ENCODE results near the gene SIK3.

SIK3 gene

GRCh38 chr11:116888024-116888423 is 210.2 kb downstream of the SIK3 start:
- no peak for DNase-seq

- no peak for DNase-seq
These were observed 212.1 kb downstream of the SIK3 start for GRCh38 chr11:116885951-116886655.

- no peak for DNase-seq
These were observed 215.8 kb downstream of the SIK3 start for GRCh38 chr11:116882386-116882785.

- no peak for DNase-seq
These were observed 217.1 kb downstream of the SIK3 start for GRCh38 chr11:116881143-116881542.

- peak in 1 of 2 experiments; percentile 21 for DNase-seq
These were observed 218.2 kb downstream of the SIK3 start for GRCh38 chr11:116879800-116880625.

GRCh38 chr11:116876656-116877055 is 221.6 kb downstream of the SIK3 start:
- no peak for DNase-seq

GRCh38 chr11:116875194-116875593 is 223.0 kb downstream of the SIK3 start:
- DNase-seq: no peak

- DNase-seq: no peak
These were observed 224.0 kb downstream of the SIK3 start for GRCh38 chr11:116874251-116874650.

- DNase-seq: no peak
These were observed 224.8 kb downstream of the SIK3 start for GRCh38 chr11:116873381-116873780.

GRCh38 chr11:116871248-116871647 is 227.0 kb downstream of the SIK3 start:
- DNase-seq: no peak

GRCh38 chr11:116870054-116870453 is 228.2 kb downstream of the SIK3 start:
- DNase-seq: no peak

- DNase-seq: no peak
These were observed 228.6 kb downstream of the SIK3 start for GRCh38 chr11:116869610-116870009.

- no peak for DNase-seq
These were observed 230.2 kb downstream of the SIK3 start for GRCh38 chr11:116868066-116868465.

GRCh38 chr11:116867619-116868018 is 230.6 kb downstream of the SIK3 start:
- DNase-seq: no peak

- no peak for DNase-seq
These were observed 231.3 kb downstream of the SIK3 start for GRCh38 chr11:116866804-116867455.

GRCh38 chr11:116865696-116866095 is 232.5 kb downstream of the SIK3 start:
- DNase-seq: no peak

- no peak for DNase-seq
These were observed 233.7 kb downstream of the SIK3 start for GRCh38 chr11:116864531-116864930.

- DNase-seq: no peak
These were observed 235.3 kb downstream of the SIK3 start for GRCh38 chr11:116862951-116863350.

- DNase-seq: no peak
These were observed 236.0 kb downstream of the SIK3 start for GRCh38 chr11:116862185-116862584.

GRCh38 chr11:116861539-116861938 is 236.7 kb downstream of the SIK3 start:
- DNase-seq: no peak

GRCh38 chr11:116860303-116860702 is 237.9 kb downstream of the SIK3 start:
- DNase-seq: no peak

- no peak for DNase-seq
These were observed 239.1 kb downstream of the SIK3 start for GRCh38 chr11:116859175-116859574.

GRCh38 chr11:116857936-116858335 is 240.3 kb downstream of the SIK3 start:
- DNase-seq: no peak

- DNase-seq: no peak
These were observed 240.9 kb downstream of the SIK3 start for GRCh38 chr11:116857316-116857715.

Data from NCI-H187 (cell line).